T-cell (primary cell): ENCODE measurements around the gene RARA. TPM values are rescaled to one million over a fixed set of nuclear protein-coding genes. Genes with fewer than 3 reads are reported as not detected.

Experiments
- ATAC-seq, 4 experiments: fragments of 200-7000 bp in 3 of 4; fragments of 150-1000 bp in 1 of 4; cut with Tn5 transposase; replicated peaks in 1 of 4; 1 replicate in 3 of 4; 2 replicates in 1 of 4; pipeline ENCODE4 v1.10.0; 2021; ENCODE audit warnings: moderate library complexity in 3 of 4, mild to moderate bottlenecking in 2 of 4, moderate number of reproducible peaks in 1 of 4
- CTCF ChIA-PET, 2 donors: fragments of 300-600 bp; sonication (Branson Sonifier 250); formaldehyde crosslinking; loops; one replicate each; lab custom pipeline; 2022; ENCODE audit warnings: antibody characterized with exemption in 2 of 2; lab: Charles Lee
- POLR2A ChIA-PET, 2 donors: fragments of 300-600 bp; sonication (Branson Sonifier 250); formaldehyde crosslinking; loops; one replicate each; lab custom pipeline; 2022; ENCODE audit warnings: antibody characterized with exemption in 2 of 2; lab: Charles Lee
- DNase-seq, 35 experiments: peaks; one replicate each; pipeline versions ENCODE4 v3.0.0 to v3.0.0-alpha.2; 2013 to 2023
- H3K27ac ChIP-seq: one replicate; pipeline ENCODE4 v1.5.1; 2013; ENCODE audit warnings: low read length
- H3K27me3 ChIP-seq, 2 experiments: replicated peaks in 1 of 2; 1 replicate in 1 of 2; 2 replicates in 1 of 2; pipeline versions ENCODE4 v1.6.1 to v1.7.0; 2013; ENCODE audit warnings: low read length in 1 of 2, mixed read lengths in 1 of 2; ENCODE audit not compliant: control insufficient read depth in 2 of 2, insufficient read depth in 2 of 2; ENCODE audit errors: extremely low read depth in 1 of 2
- H3K36me3 ChIP-seq, 2 donors: 1 replicate in 1 of 2; 2 replicates in 1 of 2; pipeline versions ENCODE4 v1.6.1 to v1.7.0; 2013; ENCODE audit warnings: low read length in 1 of 2; ENCODE audit not compliant: control insufficient read depth in 2 of 2, insufficient read depth in 1 of 2; ENCODE audit errors: extremely low read depth in 1 of 2
- H3K4me1 ChIP-seq, 2 experiments: 1 replicate in 1 of 2; 2 replicates in 1 of 2; pipeline versions ENCODE4 v1.6.1 to v1.7.0; 2013; ENCODE audit warnings: low read length in 2 of 2, mixed read lengths in 1 of 2; ENCODE audit not compliant: insufficient read depth in 2 of 2, control insufficient read depth in 1 of 2; ENCODE audit errors: extremely low read depth in 1 of 2
- H3K4me3 ChIP-seq, 2 donors: 1 replicate in 1 of 2; 2 replicates in 1 of 2; pipeline versions ENCODE4 v1.5.1 to v1.7.0; 2013; ENCODE audit warnings: mild to moderate bottlenecking in 2 of 2, low read length in 1 of 2, moderate library complexity in 1 of 2; ENCODE audit not compliant: control insufficient read depth in 1 of 2; ENCODE audit errors: extremely low read depth in 1 of 2
- H3K9me3 ChIP-seq: 2 replicates; pipeline ENCODE4 v1.7.0; 2013
- H3K27ac Mint-ChIP-seq, 2 donors: one replicate each; pipeline ENCODE4 v1.8.0; 2020 to 2021; ENCODE audit warnings: mild to moderate bottlenecking in 2 of 2, mixed read lengths in 2 of 2
- H3K27me3 Mint-ChIP-seq, 2 donors: one replicate each; pipeline ENCODE4 v1.8.0; 2021 to 2022; ENCODE audit warnings: mixed read lengths in 2 of 2
- H3K36me3 Mint-ChIP-seq: one replicate; pipeline ENCODE4 v1.8.0; 2021; ENCODE audit warnings: mixed read lengths
- H3K4me1 Mint-ChIP-seq, 3 donors: one replicate each; pipeline ENCODE4 v1.8.0; 2020 to 2022; ENCODE audit warnings: mixed read lengths in 3 of 3, mild to moderate bottlenecking in 1 of 3
- H3K4me3 Mint-ChIP-seq, 3 donors: one replicate each; pipeline ENCODE4 v1.8.0; 2020 to 2022; ENCODE audit warnings: mild to moderate bottlenecking in 3 of 3, mixed read lengths in 3 of 3, moderate library complexity in 3 of 3
- H3K9me3 Mint-ChIP-seq, 3 donors: one replicate each; pipeline ENCODE4 v1.8.0; 2020 to 2022; ENCODE audit warnings: mixed read lengths in 3 of 3
- WGBS: methylation state at CpG from one replicate; pipeline ENCODE4 v1.1.5; 2013; ENCODE audit warnings: missing lambda C conversion rate; ENCODE audit not compliant: insufficient coverage; 5-methylcytosine and 5-hydroxymethylcytosine counted together
- total RNA-seq, 35 experiments: library from RNA in 6 of 35; stranded (reverse) in 6 of 35; fragments of 120-200 nt in 1 of 35; gene quantifications; one replicate each; pipeline versions ENCODE4 v1.2.1 to v1.2.4 and lab custom pipeline; 2013 to 2026

RARA gene
- total RNA-seq, 5 donors from 2014 or later (not counting 1 experiment from before 2014, with no cell fraction given), result 46.8 to 90.7 (median 69.1) TPM

DNA sequence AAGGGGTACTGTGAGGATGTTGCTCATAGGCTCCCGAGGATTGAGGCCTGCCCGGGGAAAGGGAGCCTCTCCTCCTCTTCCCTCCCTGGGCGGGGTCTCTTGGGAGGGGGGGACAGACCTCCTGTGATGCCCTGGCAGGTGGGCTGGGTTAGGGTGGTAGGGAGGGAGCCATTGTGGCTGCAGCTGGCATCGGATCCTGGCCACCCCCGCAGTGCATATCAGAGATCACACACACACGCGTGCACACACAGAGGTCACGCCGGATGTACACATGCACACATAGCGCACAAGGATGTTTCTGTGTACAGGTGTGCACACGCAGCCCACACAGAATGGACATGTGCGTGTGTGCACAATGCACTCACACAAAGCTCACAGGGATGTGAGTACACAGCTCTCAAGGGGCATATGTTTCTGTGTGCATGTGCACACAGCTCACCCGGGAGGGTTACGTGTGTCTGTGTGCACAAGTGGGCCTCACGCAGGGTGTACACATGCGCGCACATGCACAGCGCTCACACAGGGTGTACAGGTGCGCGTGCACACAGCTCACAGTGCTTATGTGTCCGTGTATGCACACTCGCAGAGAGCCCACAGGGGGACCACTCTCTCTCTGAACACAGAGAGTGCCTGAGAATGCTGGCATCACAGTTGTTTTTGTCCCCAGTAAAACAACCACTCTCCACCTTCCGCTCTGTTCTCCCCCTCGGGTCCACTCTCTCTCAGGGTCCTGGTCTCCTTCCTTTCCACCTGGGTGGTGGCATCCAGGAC, 53.1 kb downstream of the RARA start:
- WGBS, result 72% methylated on average over 21 of the region's 24 CpGs
- ATAC-seq (peak in 2 of 4 experiments; percentile 2 to 16), DNase-seq (no peak)
- H3K27ac Mint-ChIP-seq, result no peak overlapping the region
- Histone ChIP-seq H3K9me3 (no peaks in the 10 kb centered on the region), H3K4me3 (no peak overlapping the region), H3K36me3 (no peaks in the 10 kb centered on the region), H3K27ac (no peak overlapping the region), H3K27me3 (peaks cover 0 to 42% of the 10 kb centered on the region in 2 experiments), H3K4me1 (peaks cover 0 to 16% of the 10 kb centered on the region in 2 experiments)
- H3K9me3 Mint-ChIP-seq, result no peaks in the 10 kb centered on the region
- peaks cover 13 to 14% of the 10 kb centered on the region in 2 donors for H3K27me3 Mint-ChIP-seq
- CTCF ChIA-PET, result interaction anchor here (0.5 to 1.3 kb wide), 9 partner anchors 38 to 198 kb away, joined by 3 to 6 read pairs (median 3); partner anchors contain the start of gene TOP2A (in 1 of the 2)
- POLR2A ChIA-PET, result interaction anchor here in 1 of 2 donors (0.6 kb wide), 1 partner anchor 112 kb away, joined by 4 read pairs; no protein-coding TSS in a partner anchor
- H3K4me3 Mint-ChIP-seq, result peak overlapping the region; percentile 47 to 67 (median 66)
- H3K36me3 Mint-ChIP-seq, result no peaks in the 10 kb centered on the region
- H3K4me1 Mint-ChIP-seq, result peaks cover 0 to 18% (median 16%) of the 10 kb centered on the region in 3 donors

DNA sequence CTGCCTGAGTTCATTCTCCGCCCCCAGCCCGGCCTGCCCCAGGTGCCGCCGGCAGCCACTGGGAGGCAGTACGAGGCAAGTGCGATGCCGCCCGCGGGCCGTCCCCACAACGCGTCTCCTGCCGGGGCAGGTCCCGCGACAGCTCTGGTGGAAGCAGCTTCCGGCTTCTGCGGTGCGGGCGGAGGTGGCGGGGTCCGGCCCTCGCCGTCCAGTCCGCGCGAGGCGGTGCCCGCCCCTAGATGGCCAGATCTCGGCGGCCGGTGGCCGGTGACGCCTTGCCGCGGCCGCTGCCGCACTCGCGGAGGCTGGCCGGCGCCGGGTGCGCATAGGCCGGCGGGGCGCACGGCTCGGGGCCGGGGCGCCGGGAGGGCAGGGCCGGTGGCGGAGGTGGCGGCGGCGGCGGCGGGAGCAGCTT, 53.7 kb downstream of the RARA start:
- Mint-ChIP-seq H3K27me3 (peaks cover 13 to 14% of the 10 kb centered on the region in 2 donors), H3K9me3 (no peaks in the 10 kb centered on the region), H3K36me3 (no peaks in the 10 kb centered on the region), H3K27ac (no peak overlapping the region), H3K4me3 (peak overlapping the region; percentile 47 to 67 (median 66)), H3K4me1 (peaks cover 0 to 18% (median 16%) of the 10 kb centered on the region in 3 donors)
- under 1% methylated on average over 58 of the region's 58 CpGs for WGBS
- H3K4me3 ChIP-seq, result peak overlapping the region; percentile 11 to 31
- ATAC-seq, result peak; percentile 83 to 86 (median 85)
- peaks cover 0 to 16% of the 10 kb centered on the region in 2 experiments for H3K4me1 ChIP-seq
- peak; percentile 46 to 83 (median 73) for DNase-seq
- peaks cover 0 to 42% of the 10 kb centered on the region in 2 experiments for H3K27me3 ChIP-seq
- no peaks in the 10 kb centered on the region for H3K36me3 ChIP-seq
- H3K27ac ChIP-seq, result no peak overlapping the region
- POLR2A ChIA-PET, result no interaction called here
- no peaks in the 10 kb centered on the region for H3K9me3 ChIP-seq
- CTCF ChIA-PET, result interaction anchor here (0.5 to 1.3 kb wide), 7 partner anchors 38 to 197 kb away, joined by 3 to 6 read pairs (median 4); partner anchors contain the start of gene TOP2A (in 1 of the 2)

DNA sequence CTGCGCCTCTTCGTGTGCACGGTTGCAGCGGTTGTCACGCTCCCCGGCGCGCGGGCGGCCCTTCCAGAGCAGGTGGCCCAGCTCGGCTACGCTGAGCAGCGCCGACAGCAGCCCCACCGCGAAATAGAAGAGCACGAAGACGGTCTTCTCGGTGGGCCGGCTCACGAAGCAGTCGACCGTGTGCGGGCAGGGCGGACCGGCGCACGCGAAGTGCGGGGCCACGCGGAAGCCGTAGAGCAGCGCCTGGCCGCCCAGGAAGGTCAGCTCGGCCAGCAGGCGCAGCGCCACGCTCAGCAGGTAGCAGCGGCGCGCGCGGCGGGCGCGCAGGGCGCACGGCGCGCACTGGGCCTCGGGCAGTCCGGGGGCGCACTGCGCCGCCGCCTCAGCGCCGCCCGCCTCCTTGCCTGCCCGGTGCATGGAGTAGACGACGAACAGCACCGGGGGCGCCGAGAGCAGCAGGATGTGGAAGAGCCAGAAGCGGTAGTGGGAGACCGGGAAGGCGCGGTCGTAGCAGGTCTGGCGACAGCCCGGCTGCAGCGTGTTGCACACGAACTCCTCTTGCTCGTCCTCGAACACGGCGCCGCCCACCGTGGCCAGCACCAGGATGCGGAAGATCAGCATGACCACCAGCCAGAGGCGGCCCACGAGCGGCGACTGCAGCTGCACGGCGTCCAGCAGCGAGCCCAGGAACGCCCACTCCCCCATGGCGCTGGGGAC, 54.3 kb downstream of the RARA start:
- ChIA-PET POLR2A (no interaction called here), CTCF (interaction anchor here (0.6 to 1.3 kb wide), 6 partner anchors 37 to 197 kb away, joined by 3 to 6 read pairs (median 4); no protein-coding TSS in a partner anchor)
- Mint-ChIP-seq H3K27ac (no peak overlapping the region), H3K9me3 (no peaks in the 10 kb centered on the region), H3K4me1 (peaks cover 0 to 16% (median 15%) of the 10 kb centered on the region in 3 donors), H3K4me3 (peak overlapping the region; percentile 62 to 70 (median 66)), H3K36me3 (no peaks in the 10 kb centered on the region), H3K27me3 (peaks cover 13 to 14% of the 10 kb centered on the region in 2 donors)
- H3K4me3 ChIP-seq, result peak overlapping the region; percentile 11 to 31
- DNase-seq (peak in 3 of 35 experiments; percentile 44 to 56 (median 47)), ATAC-seq (peak; percentile 52 to 59 (median 55))
- H3K27me3 ChIP-seq, result peaks cover 0 to 42% of the 10 kb centered on the region in 2 experiments
- H3K9me3 ChIP-seq, result no peaks in the 10 kb centered on the region
- 2% methylated on average over 84 of the region's 91 CpGs for WGBS
- H3K36me3 ChIP-seq, result no peaks in the 10 kb centered on the region
- H3K27ac ChIP-seq, result no peak overlapping the region
- peaks cover 0 to 16% of the 10 kb centered on the region in 2 experiments for H3K4me1 ChIP-seq

DNA sequence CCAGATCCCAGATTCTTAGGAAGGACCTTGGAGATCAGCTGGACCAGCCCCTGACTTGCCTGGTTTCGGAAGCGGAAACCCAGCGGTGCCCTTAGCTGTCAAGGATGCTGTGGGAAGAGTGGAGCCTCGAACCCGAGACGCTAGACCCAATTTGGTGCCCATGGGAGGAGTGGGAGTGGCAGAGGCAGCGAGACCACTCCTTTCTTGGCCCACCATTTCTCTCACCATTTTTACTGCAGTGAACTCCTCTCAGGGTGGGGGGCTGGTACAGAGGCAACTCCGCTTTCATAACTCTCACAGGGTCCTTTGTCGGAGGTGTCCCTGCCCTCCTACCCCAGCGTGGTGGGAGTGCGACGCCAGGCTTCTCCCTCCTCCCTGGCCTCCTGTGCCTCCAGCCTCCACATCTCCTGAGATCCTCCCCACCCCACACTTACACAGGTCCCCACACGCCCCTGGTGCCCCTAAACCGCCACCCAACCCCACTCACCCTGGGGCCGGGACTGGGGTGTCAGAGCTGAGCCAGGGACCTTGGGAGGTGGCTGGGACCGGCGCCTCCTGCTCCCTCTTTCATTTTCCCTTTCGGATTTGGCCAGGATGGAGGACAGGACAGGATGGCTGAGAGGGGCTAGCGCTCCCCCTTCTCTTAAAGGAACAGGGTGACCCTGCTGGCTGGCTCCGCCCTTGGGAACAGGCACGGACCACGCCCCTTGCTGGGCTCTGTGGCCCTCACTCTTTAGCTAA, 55.3 kb downstream of the RARA start, which contains the start of gene GJD3:
Gene GJD3, minus strand, starts transcription at position 617 of the 741 bp plus-strand sequence. CDS start 922 bp downstream, outside the sequence.
- ChIA-PET POLR2A (interaction anchor here in 1 of 2 donors (0.7 kb wide), 1 partner anchor 718 kb away, joined by 17 read pairs; no protein-coding TSS in a partner anchor), CTCF (interaction anchor here in 1 of 2 donors (0.6 to 0.8 kb wide), 4 partner anchors 9 to 966 kb away, joined by 3 to 8 read pairs (median 5); no protein-coding TSS in a partner anchor)
- no peak within 1 kb of the TSS for H3K27ac ChIP-seq
- H3K27me3 Mint-ChIP-seq, result peaks cover 13 to 14% of the 10 kb centered on the region in 2 donors
- no peak within 1 kb of the TSS for H3K27ac Mint-ChIP-seq
- peak within 1 kb of the TSS in 1 of 2 donors; percentile 9 for H3K4me3 ChIP-seq
- peaks cover 0 to 10% (median 10%) of the 10 kb centered on the region in 3 donors for H3K4me1 Mint-ChIP-seq
- H3K4me3 Mint-ChIP-seq, result peak within 1 kb of the TSS; percentile 62 to 66 (median 63)
- H3K36me3 ChIP-seq, result no peaks in the 10 kb centered on the region
- no peaks in the 10 kb centered on the region for H3K9me3 ChIP-seq
- H3K27me3 ChIP-seq, result peaks cover 0 to 42% of the 10 kb centered on the region in 2 experiments
- ATAC-seq (no peak), DNase-seq (no peak)
- peaks cover 0 to 16% of the 10 kb centered on the region in 2 experiments for H3K4me1 ChIP-seq
- no peaks in the 10 kb centered on the region for H3K9me3 Mint-ChIP-seq
- no peaks in the 10 kb centered on the region for H3K36me3 Mint-ChIP-seq
- 92% methylated on average over 12 of the region's 22 CpGs for WGBS

DNA sequence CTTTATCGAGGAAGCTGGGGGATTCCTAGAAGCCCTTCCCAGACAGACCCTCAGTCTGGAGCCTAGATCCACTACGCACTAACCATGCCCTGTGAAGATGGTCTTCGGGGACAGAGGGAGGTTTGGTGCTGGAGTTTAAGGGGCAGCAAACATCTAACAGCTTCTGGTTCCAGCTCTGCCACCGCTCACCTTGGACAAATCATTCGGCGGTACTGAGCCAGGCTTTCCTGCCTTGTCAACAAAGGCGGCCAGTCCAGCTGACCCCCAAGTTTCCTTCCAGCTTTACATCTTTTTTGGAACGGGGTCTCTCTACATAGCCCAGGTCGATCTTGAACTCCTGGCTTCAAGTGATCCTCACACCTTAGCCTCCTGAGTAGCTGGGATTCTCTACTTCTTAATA, 55.9 kb downstream of the RARA start:
- CTCF ChIA-PET, result interaction anchor here (0.6 to 1.1 kb wide), 5 partner anchors 10 to 967 kb away, joined by 3 to 8 read pairs (median 4); no protein-coding TSS in a partner anchor
- Mint-ChIP-seq H3K27me3 (peaks cover 13 to 14% of the 10 kb centered on the region in 2 donors), H3K9me3 (no peaks in the 10 kb centered on the region), H3K36me3 (no peaks in the 10 kb centered on the region), H3K4me3 (peak overlapping the region in 2 of 3 donors; percentile 21 to 66), H3K4me1 (peaks cover 0 to 10% (median 10%) of the 10 kb centered on the region in 3 donors), H3K27ac (no peak overlapping the region)
- Histone ChIP-seq H3K27me3 (peaks cover 0 to 41% of the 10 kb centered on the region in 2 experiments), H3K4me1 (peaks cover 0 to 16% of the 10 kb centered on the region in 2 experiments), H3K9me3 (no peaks in the 10 kb centered on the region), H3K4me3 (no peak overlapping the region), H3K36me3 (no peaks in the 10 kb centered on the region), H3K27ac (no peak overlapping the region)
- ATAC-seq (no peak), DNase-seq (no peak)
- WGBS, result 97% methylated on average over 7 of the region's 9 CpGs
- POLR2A ChIA-PET, result interaction anchor here (0.6 to 1.2 kb wide), 4 partner anchors 43 to 718 kb away, joined by 6 to 17 read pairs (median 10); no protein-coding TSS in a partner anchor
